SK-N-SH (cell line): ENCODE measurements around the gene RIMS1. TPM values are rescaled to one million over a fixed set of nuclear protein-coding genes. Genes with fewer than 3 reads are reported as not detected.

Source experiments
- CTCF ChIA-PET: fragments of 300-600, 350-600 bp; formaldehyde crosslinking; extraction: SDS; loops from one replicate; lab custom pipeline; 2021; lab: Yijun Ruan, JAX
- POLR2A ChIA-PET: fragments of 350-600 bp; sonication (Branson Sonifier 250); formaldehyde crosslinking; extraction: SDS; loops from one replicate; lab custom pipeline; 2020; ENCODE audit warnings: antibody characterized with exemption, inconsistent platforms; lab: Yijun Ruan, JAX
- DNase-seq: peaks from one replicate; pipeline ENCODE4 v3.0.0; 2012
- H2AFZ ChIP-seq: fragments of 200-600 bp; sonication (generic); 2 replicates; pipeline ENCODE4 v1.8.1; 2016; ENCODE audit warnings: antibody characterized with exemption, mild to moderate bottlenecking, low read depth
- H3F3A ChIP-seq: fragments of 200-600 bp; sonication (generic); replicated peaks from 2 replicates; pipeline ENCODE3; 2016; ENCODE audit warnings: antibody characterized with exemption, mild to moderate bottlenecking; ENCODE audit not compliant: insufficient read depth
- H3K27ac ChIP-seq, 2 experiments: fragments of 200-500 bp in 1 of 2; fragments of 200-600 bp in 1 of 2; sonication (Bioruptor generic) in 1 of 2; sonication (generic), shearing (Covaris generic) in 1 of 2; 2 replicates each; pipeline versions ENCODE4 v1.5.1 to v1.6.1; 2014 to 2016; ENCODE audit warnings: low read depth in 2 of 2, inconsistent platforms in 1 of 2, low read length in 1 of 2, mild to moderate bottlenecking in 1 of 2, mixed read lengths in 1 of 2
- H3K27me3 ChIP-seq: fragments of 200-600 bp; sonication (generic), shearing (Covaris generic); 2 replicates; pipeline ENCODE4 v1.6.1; 2016; ENCODE audit warnings: mixed run types; ENCODE audit not compliant: insufficient read depth
- H3K36me3 ChIP-seq, 2 experiments: fragments of 200-500 bp in 1 of 2; fragments of 200-600 bp in 1 of 2; sonication (Bioruptor generic) in 1 of 2; sonication (generic) in 1 of 2; replicated peaks in 1 of 2; 2 replicates each; pipeline versions ENCODE3 to v1.5.1; 2014 to 2016; ENCODE audit warnings: low read length in 1 of 2, mild to moderate bottlenecking in 1 of 2; ENCODE audit not compliant: insufficient read depth in 2 of 2, control insufficient read depth in 1 of 2
- H3K4me1 ChIP-seq, 2 experiments: fragments of 200-500 bp in 1 of 2; fragments of 200-600 bp in 1 of 2; sonication (Bioruptor generic) in 1 of 2; sonication (generic), shearing (Covaris generic) in 1 of 2; 2 replicates each; pipeline versions ENCODE4 v1.5.1 to v1.6.1; 2014 to 2016; ENCODE audit warnings: low read depth in 1 of 2, low read length in 1 of 2, mixed run types in 1 of 2; ENCODE audit not compliant: insufficient read depth in 2 of 2, control insufficient read depth in 1 of 2
- H3K4me2 ChIP-seq: fragments of 200-600 bp; sonication (generic), shearing (Covaris generic); 2 replicates; pipeline ENCODE4 v1.6.1; 2017; ENCODE audit warnings: mixed run types
- H3K4me3 ChIP-seq, 2 experiments: fragments of 200-500 bp in 1 of 2; fragments of 200-600 bp in 1 of 2; sonication (Bioruptor generic) in 1 of 2; sonication (generic), shearing (Covaris generic) in 1 of 2; 2 replicates each; pipeline versions ENCODE4 v1.5.1 to v1.8.1; 2014 to 2016; ENCODE audit warnings: low read depth in 2 of 2, inconsistent platforms in 1 of 2, low read length in 1 of 2, mild to moderate bottlenecking in 1 of 2, mixed read lengths in 1 of 2, moderate library complexity in 1 of 2
- H3K79me2 ChIP-seq: fragments of 200-600 bp; sonication (generic); 2 replicates; pipeline ENCODE4 v1.8.1; 2017; ENCODE audit warnings: mild to moderate bottlenecking; ENCODE audit not compliant: insufficient read depth
- H3K9ac ChIP-seq: fragments of 200-600 bp; sonication (generic); 2 replicates; pipeline ENCODE4 v1.6.1; 2017; ENCODE audit warnings: mixed run types
- H3K9me2 ChIP-seq: fragments of 200-600 bp; sonication (generic); 2 replicates; pipeline ENCODE4 v1.6.1; 2017; ENCODE audit warnings: mixed run types
- H3K9me3 ChIP-seq: fragments of 200-600 bp; sonication (generic); 2 replicates; pipeline ENCODE4 v1.6.1; 2017; ENCODE audit warnings: mixed run types, mild to moderate bottlenecking, moderate library complexity
- H4K20me1 ChIP-seq: fragments of 200-600 bp; sonication (generic); 2 replicates; pipeline ENCODE4 v1.6.1; 2017; ENCODE audit warnings: mild to moderate bottlenecking, mixed run types; ENCODE audit not compliant: insufficient read depth
- CTCF ChIP-seq: fragments of 200-600 bp; sonication (generic); IDR thresholded peaks from 2 replicates; pipeline ENCODE4 v1.6.1; 2017; ENCODE audit warnings: antibody characterized with exemption, mild to moderate bottlenecking, moderate library complexity
- EZH2phosphoT487 ChIP-seq: fragments of 200-600 bp; sonication (generic); IDR thresholded peaks from 2 replicates; pipeline ENCODE4 v1.6.1; 2017; ENCODE audit warnings: low read depth, mixed run types, mild to moderate bottlenecking, antibody characterized with exemption, moderate library complexity, borderline replicate concordance
- FOXJ3 ChIP-seq: sonication (generic); formaldehyde crosslinking; IDR thresholded peaks from 2 replicates; pipeline ENCODE4 v1.5.1; 2020; ENCODE audit warnings: mild to moderate bottlenecking, missing genetic modification reagents
- IRF3 ChIP-seq: fragments of 150-350 bp; IDR thresholded peaks from 2 replicates; pipeline ENCODE4 v1.6.1; 2016; ENCODE audit warnings: mild to moderate bottlenecking, low read depth, low read length
- JUND ChIP-seq: IDR thresholded peaks from 2 replicates; pipeline ENCODE4 v1.4.0; 2012
- MAX ChIP-seq: IDR thresholded peaks from 2 replicates; pipeline ENCODE4 v1.4.0; 2012; ENCODE audit warnings: low read depth
- NRF1 ChIP-seq: IDR thresholded peaks from 2 replicates; pipeline ENCODE4 v1.6.1; 2012; ENCODE audit warnings: low read depth, mild to moderate bottlenecking, low read length
- PBX3 ChIP-seq: IDR thresholded peaks from 2 replicates; pipeline ENCODE4; 2012
- RCOR1 ChIP-seq: fragments of 150-350 bp; IDR thresholded peaks from 2 replicates; pipeline ENCODE4 v1.6.1; 2017; ENCODE audit warnings: antibody characterized with exemption, low read length
- REST ChIP-seq: IDR thresholded peaks from 2 replicates; pipeline ENCODE4 v1.6.1; 2012; ENCODE audit warnings: mild to moderate bottlenecking, low read depth, low read length, moderate library complexity
- RFX5 ChIP-seq: IDR thresholded peaks from 2 replicates; pipeline ENCODE4 v1.6.1; 2012; ENCODE audit warnings: mild to moderate bottlenecking, improper control_type of control experiment, low read length
- RXRA ChIP-seq: IDR thresholded peaks from 2 replicates; pipeline ENCODE4 v1.4.0; 2012; ENCODE audit warnings: low read depth, mild to moderate bottlenecking, borderline replicate concordance
- SIN3A ChIP-seq: IDR thresholded peaks from 2 replicates; pipeline ENCODE4 v1.6.1; 2012; ENCODE audit warnings: low read depth, mild to moderate bottlenecking, low read length, moderate library complexity, borderline replicate concordance
- TAF1 ChIP-seq: IDR thresholded peaks from 2 replicates; pipeline ENCODE4 v1.6.1; 2012; ENCODE audit warnings: low read depth, mild to moderate bottlenecking, low read length, moderate library complexity, borderline replicate concordance
- TCF12 ChIP-seq: IDR thresholded peaks from 2 replicates; pipeline ENCODE4 v1.4.0; 2012
- USF1 ChIP-seq: IDR thresholded peaks from 2 replicates; pipeline ENCODE4 v1.4.0; 2012; ENCODE audit warnings: low read depth, borderline replicate concordance
- USF2 ChIP-seq: fragments of 150-350 bp; IDR thresholded peaks from 2 replicates; pipeline ENCODE4 v1.6.1; 2017; ENCODE audit warnings: antibody characterized with exemption, low read length, low read depth, borderline replicate concordance
- YY1 ChIP-seq: IDR thresholded peaks from 2 replicates; pipeline ENCODE4 v1.4.0; 2012; ENCODE audit warnings: low read depth, mild to moderate bottlenecking
- ZBTB33 ChIP-seq: IDR thresholded peaks from 2 replicates; pipeline ENCODE4 v1.4.0; 2012; ENCODE audit warnings: low read depth, borderline replicate concordance
- WGBS: methylation state at CpG from one replicate; pipeline ENCODE4 v1.1.6; 2017; ENCODE audit warnings: low lambda C conversion rate; 5-methylcytosine and 5-hydroxymethylcytosine counted together
- polyA plus RNA-seq, 3 experiments: library from polyadenylated mRNA; depleted of rRNA; stranded (reverse); fragments of >200 nt; gene quantifications; 2 replicates each; pipeline ENCODE4 v1.2.3, GENCODE V29; 2012

Gene RIMS1
- polyA plus RNA-seq, 1 of the 3 experiments (the other 2 are of a cell fraction) = 0.20 TPM

- H3K27ac ChIP-seq = no peak overlapping the region
- H3K4me1 ChIP-seq = no peaks in the 10 kb centered on the region; a peak in 1 of 4 replicates
- no peak for DNase-seq
- no peaks in the 10 kb centered on the region for H3K27me3 ChIP-seq
- TF ChIP-seq RFX5 (no peak), JUND (no peak), ZBTB33 (no peak), RCOR1 (no peak), TCF12 (no peak), USF1 (no peak), CTCF (no peak), USF2 (no peak), YY1 (no peak), TAF1 (no peak), FOXJ3 (CRISPR knock-in tag) (no peak), PBX3 (no peak), IRF3 (no peak), MAX (no peak), REST (no peak), NRF1 (no peak), RXRA (no peak), EZH2phosphoT487 (no peak), SIN3A (no peak)
- H3F3A ChIP-seq = peaks cover 3% of the 10 kb centered on the region
- no peak overlapping the region for H3K9ac ChIP-seq
- WGBS = 95% methylated on average over 6 of the region's 6 CpGs
- H4K20me1 ChIP-seq = no peaks in the 10 kb centered on the region
- no peaks in the 10 kb centered on the region for H3K9me2 ChIP-seq
- ChIA-PET CTCF (interaction anchor here (0.6 to 5.1 kb wide), 14 partner anchors 9 to 944 kb away, joined by 3 to 54 read pairs (median 12); no protein-coding TSS in a partner anchor), POLR2A (no interaction called here)
- H3K79me2 ChIP-seq = no peaks in the 10 kb centered on the region
- H3K4me2 ChIP-seq = no peak overlapping the region
- H2AFZ ChIP-seq = no peak overlapping the region; the same call in 1 of the 2 replicates
- H3K36me3 ChIP-seq = no peaks in the 10 kb centered on the region
- H3K9me3 ChIP-seq = no peaks in the 10 kb centered on the region
- no peak overlapping the region for H3K4me3 ChIP-seq
Measured at GRCh38 chr6:72410769-72411168, 524.4 kb downstream of the RIMS1 start.
